ENCODE results near the gene LRRC10B.

DNA sequence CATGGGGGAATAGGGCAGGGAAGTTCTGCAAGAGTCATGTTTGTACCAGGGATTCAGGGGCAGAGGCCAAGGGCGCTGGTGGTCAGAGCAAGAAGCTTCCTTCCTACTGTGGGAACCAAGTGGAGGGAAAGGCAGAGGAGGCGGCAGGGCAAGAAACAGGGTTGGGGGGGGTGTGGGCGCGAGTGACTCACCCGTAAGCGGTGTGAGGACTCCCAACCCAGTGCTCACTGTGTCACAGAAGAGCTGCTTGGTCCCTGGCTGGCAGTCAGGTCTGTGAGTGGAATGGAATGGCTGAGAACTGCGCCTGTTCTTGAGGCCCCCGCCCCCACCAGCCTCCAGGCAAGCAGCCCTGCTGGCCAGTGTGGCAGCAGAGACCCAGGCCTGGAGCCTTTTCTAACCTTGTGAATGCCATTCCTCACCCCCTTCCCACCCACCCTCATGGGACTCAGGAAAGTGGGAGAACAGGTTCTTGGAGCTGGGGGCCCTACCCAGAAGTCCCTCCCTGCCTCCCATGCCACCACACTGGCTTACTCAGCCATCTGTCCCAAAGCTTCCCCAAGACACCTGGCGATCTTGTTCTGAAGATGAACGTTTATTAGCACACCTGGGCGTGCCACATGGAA lies 4.7 kb downstream of the LRRC10B start:
- TF ChIP-seq CTCF (IDR thresholded peaks at IDR 0.05) = no peak
- no peak for TF ChIP-seq POLR2A (IDR thresholded peaks at IDR 0.05)
- no peak for TF ChIP-seq EP300 (IDR thresholded peaks at IDR 0.05)
- no peak for TF ChIP-seq POLR2AphosphoS5 (IDR thresholded peaks at IDR 0.05)

Measured in stomach (tissue), 4 donors.